Stimulated activated CD4-positive, alpha-beta T cell treated with anti-CD3 and anti-CD28 coated beads, Interleukin-2, amount 100 ng/mL, for 48 hours (primary cell): ENCODE measurements around the gene DDX10.
"Not testable (repeated sequence)": the region's sequence is repeated elsewhere in the genome, so short reads cannot be mapped to it uniquely, and the experiment has no call there.

ENCODE experiments used
- DNase-seq, 2 donors: peaks; one replicate each; pipeline ENCODE4 v3.0.0-alpha.2; 2020

Gene DDX10

GRCh38 chr11:108664730-108665525, at the start of gene DDX10:
TSS of gene DDX10 (plus strand) at chr11:108665069. CDS start at chr11:108665154, 85 bp downstream.
- DNase-seq: peak; percentile 95

GRCh38 chr11:108616549-108616948, 48.3 kb upstream of the DDX10 start:
- DNase-seq: no peak

GRCh38 chr11:108617055-108617454, 47.8 kb upstream of the DDX10 start:
- no peak for DNase-seq

- no peak for DNase-seq
Measured at GRCh38 chr11:108618529-108618928, 46.3 kb upstream of the DDX10 start.

GRCh38 chr11:108620958-108621772, 43.7 kb upstream of the DDX10 start:
- no peak for DNase-seq

GRCh38 chr11:108622341-108622740, 42.5 kb upstream of the DDX10 start:
- no peak for DNase-seq

GRCh38 chr11:108624196-108624925, 40.5 kb upstream of the DDX10 start:
- DNase-seq: no peak

- no peak for DNase-seq
Measured at GRCh38 chr11:108628326-108628725, 36.5 kb upstream of the DDX10 start.

- DNase-seq: no peak
Measured at GRCh38 chr11:108628812-108629211, 36.1 kb upstream of the DDX10 start.

- no peak for DNase-seq
Measured at GRCh38 chr11:108629274-108629673, 35.6 kb upstream of the DDX10 start.

GRCh38 chr11:108632041-108632704, 32.7 kb upstream of the DDX10 start:
- no peak for DNase-seq

GRCh38 chr11:108635106-108635505, 29.8 kb upstream of the DDX10 start:
- no peak for DNase-seq

- DNase-seq: no peak
Measured at GRCh38 chr11:108636222-108636621, 28.6 kb upstream of the DDX10 start.

GRCh38 chr11:108639146-108639545, 25.7 kb upstream of the DDX10 start:
- DNase-seq: no peak

GRCh38 chr11:108641752-108642151, 23.1 kb upstream of the DDX10 start:
- DNase-seq: not testable (repeated sequence)

- DNase-seq: no peak
Measured at GRCh38 chr11:108643974-108644373, 20.9 kb upstream of the DDX10 start.

GRCh38 chr11:108645970-108646369, 18.9 kb upstream of the DDX10 start:
- DNase-seq: no peak

- DNase-seq: no peak
Measured at GRCh38 chr11:108647387-108647700, 17.5 kb upstream of the DDX10 start.

- DNase-seq: peak; percentile 43 to 52
Measured at GRCh38 chr11:108647701-108648527, 17.0 kb upstream of the DDX10 start.

GRCh38 chr11:108648528-108648885, 16.4 kb upstream of the DDX10 start:
- DNase-seq: no peak

GRCh38 chr11:108654100-108654499, 10.8 kb upstream of the DDX10 start:
- not testable (repeated sequence) for DNase-seq

- peak; percentile 12 to 15 for DNase-seq
Measured at GRCh38 chr11:108654994-108655631, 9.8 kb upstream of the DDX10 start.
